Type B pancreatic cell (in vitro differentiated cells): ENCODE results near the gene GRK5. TPM values are rescaled to one million over a fixed set of nuclear protein-coding genes. Genes with fewer than 3 reads are reported as not detected.

ENCODE experiments used
- DNase-seq: peaks from one replicate; pipeline ENCODE4 v3.0.0; 2021; ENCODE audit warnings: mixed read lengths; ENCODE audit not compliant: unreplicated experiment; ENCODE audit errors: extremely low spot score
- H3K27ac Mint-ChIP-seq: 2 replicates; pipeline ENCODE4 v1.8.0; 2021; ENCODE audit warnings: mild to moderate bottlenecking, mixed read lengths
- H3K27me3 Mint-ChIP-seq: 2 replicates; pipeline ENCODE4 v1.8.0; 2021; ENCODE audit warnings: mixed read lengths
- H3K36me3 Mint-ChIP-seq: 2 replicates; pipeline ENCODE4 v1.8.0; 2021; ENCODE audit warnings: mixed read lengths
- H3K4me1 Mint-ChIP-seq: one replicate; pipeline ENCODE4 v1.8.0; 2021; ENCODE audit warnings: mixed read lengths; ENCODE audit not compliant: unreplicated experiment
- H3K4me3 Mint-ChIP-seq: 2 replicates; pipeline ENCODE4 v1.8.0; 2021; ENCODE audit warnings: mild to moderate bottlenecking, mixed read lengths
- H3K9me3 Mint-ChIP-seq: 2 replicates; pipeline ENCODE4 v1.8.0; 2021; ENCODE audit warnings: mixed read lengths
- CTCF ChIP-seq: fragments of 200-600 bp; sonication (generic); conservative IDR thresholded peaks from 2 replicates; pipeline ENCODE4 v1.5.0; 2021; ENCODE audit warnings: antibody characterized with exemption, mild to moderate bottlenecking
- total RNA-seq: library from RNA; stranded (reverse); gene quantifications from 2 replicates; pipeline ENCODE4 v1.2.1, GENCODE V29; 2021; ENCODE audit warnings: low replicate concordance

The GRK5 gene
- total RNA-seq, 1 donor from 2014 or later: 24.8 TPM

DNA sequence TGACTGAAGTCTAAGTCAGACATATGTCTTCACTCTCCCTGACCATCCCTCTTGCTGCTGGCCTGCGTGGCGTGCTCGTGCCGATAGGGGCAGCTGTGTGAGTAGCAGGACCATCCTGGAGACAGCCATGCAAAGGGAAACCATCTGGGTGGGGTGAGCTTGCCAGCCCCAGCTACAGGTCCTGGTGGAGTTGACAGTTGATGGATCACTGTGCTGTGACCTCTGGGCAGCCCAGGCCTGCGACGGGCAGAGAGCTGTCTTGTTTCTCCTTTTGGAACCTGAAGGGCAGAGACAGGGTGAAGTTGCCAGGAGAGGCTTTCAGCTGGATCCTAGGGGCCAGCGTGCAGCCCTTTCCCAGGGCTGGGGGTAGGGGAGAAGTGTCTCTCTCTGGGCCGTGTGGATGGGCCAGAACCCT, 44.7 kb downstream of the GRK5 start:
- no peaks in the 10 kb centered on the region for H3K9me3 Mint-ChIP-seq
- H3K36me3 Mint-ChIP-seq: no peaks in the 10 kb centered on the region
- no peak overlapping the region for H3K27ac Mint-ChIP-seq
- no peak for DNase-seq
- peak overlapping the region; percentile 44 for H3K4me3 Mint-ChIP-seq
- peak; percentile 62 for TF ChIP-seq CTCF
- H3K4me1 Mint-ChIP-seq: peaks cover 44% of the 10 kb centered on the region
- no peaks in the 10 kb centered on the region for H3K27me3 Mint-ChIP-seq

GRCh38 chr10:119252470-119253151, 45.2 kb downstream of the GRK5 start:
- Mint-ChIP-seq H3K27ac (peak overlapping the region; percentile 90), H3K36me3 (no peaks in the 10 kb centered on the region), H3K27me3 (no peaks in the 10 kb centered on the region), H3K4me1 (peaks cover 43% of the 10 kb centered on the region), H3K4me3 (no peak overlapping the region), H3K9me3 (no peaks in the 10 kb centered on the region)
- no peak for TF ChIP-seq CTCF
- no peak for DNase-seq

GRCh38 chr10:119253433-119254174, 46.2 kb downstream of the GRK5 start:
- peak overlapping the region; percentile 90 for H3K27ac Mint-ChIP-seq
- H3K4me1 Mint-ChIP-seq: peaks cover 48% of the 10 kb centered on the region
- H3K27me3 Mint-ChIP-seq: no peaks in the 10 kb centered on the region
- no peak for TF ChIP-seq CTCF
- no peak for DNase-seq
- peak overlapping the region; percentile 70 for H3K4me3 Mint-ChIP-seq
- H3K36me3 Mint-ChIP-seq: peaks cover 5% of the 10 kb centered on the region
- H3K9me3 Mint-ChIP-seq: no peaks in the 10 kb centered on the region

- peak overlapping the region; percentile 90 for H3K27ac Mint-ChIP-seq
- H3K36me3 Mint-ChIP-seq: peaks cover 5% of the 10 kb centered on the region
These were observed 47.0 kb downstream of the GRK5 start for GRCh38 chr10:119254335-119254734.

DNA sequence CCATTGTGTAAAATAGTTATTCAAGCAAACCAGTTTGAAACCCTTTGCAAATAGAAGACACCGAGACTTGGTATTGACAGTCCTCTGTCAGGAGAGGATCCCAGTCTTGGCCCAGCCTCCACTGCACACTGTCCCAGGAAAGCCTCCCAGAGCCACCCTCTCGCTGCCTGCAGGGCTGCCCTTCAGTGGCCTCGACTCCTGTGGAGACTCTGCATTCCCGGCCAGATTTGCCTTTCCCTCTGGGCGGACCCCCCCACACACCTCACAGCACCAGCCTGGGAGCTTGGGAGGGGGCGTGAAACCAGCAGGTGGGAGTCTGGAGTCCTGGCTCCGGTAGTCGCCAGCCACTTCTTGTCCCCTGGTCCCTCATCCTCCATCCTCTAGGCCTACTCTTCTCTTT, 48.7 kb downstream of the GRK5 start:
- Mint-ChIP-seq H3K36me3 (peaks cover 5% of the 10 kb centered on the region), H3K9me3 (no peaks in the 10 kb centered on the region), H3K27me3 (no peaks in the 10 kb centered on the region), H3K4me1 (peaks cover 47% of the 10 kb centered on the region), H3K4me3 (no peak overlapping the region), H3K27ac (no peak overlapping the region)
- no peak for TF ChIP-seq CTCF
- DNase-seq: no peak

More at GRCh38 chr10:119254335-119254734, 47.0 kb downstream of the GRK5 start:
- DNase-seq: no peak
- Mint-ChIP-seq H3K9me3 (no peaks in the 10 kb centered on the region), H3K4me1 (peaks cover 51% of the 10 kb centered on the region), H3K4me3 (no peak overlapping the region), H3K27me3 (no peaks in the 10 kb centered on the region)
- no peak for TF ChIP-seq CTCF
